SK-N-SH (cell line): Measurements from ENCODE around the gene SERPINB8.

ENCODE experiments used
- GATA2 ChIP-seq: sonication (generic); formaldehyde crosslinking; IDR thresholded peaks from 2 replicates; pipeline ENCODE4 v1.5.0; 2020; ENCODE audit warnings: mild to moderate bottlenecking, missing genetic modification reagents
- MXI1 ChIP-seq: IDR thresholded peaks from 2 replicates; pipeline ENCODE4 v1.6.1; 2012; ENCODE audit warnings: mild to moderate bottlenecking, low read depth, low read length, improper control_type of control experiment
- POLR2AphosphoS5 ChIP-seq: IDR thresholded peaks from 2 replicates; pipeline ENCODE4 v1.6.1; 2012; ENCODE audit warnings: low read depth, low read length
- REST ChIP-seq: IDR thresholded peaks from 2 replicates; pipeline ENCODE4 v1.6.1; 2012; ENCODE audit warnings: mild to moderate bottlenecking, low read depth, low read length, moderate library complexity
- RFX5 ChIP-seq: IDR thresholded peaks from 2 replicates; pipeline ENCODE4 v1.6.1; 2012; ENCODE audit warnings: mild to moderate bottlenecking, improper control_type of control experiment, low read length
- SMC3 ChIP-seq: IDR thresholded peaks from 2 replicates; pipeline ENCODE4 v1.6.1; 2012; ENCODE audit warnings: low read depth, low read length, improper control_type of control experiment
- TAF1 ChIP-seq: IDR thresholded peaks from 2 replicates; pipeline ENCODE4 v1.6.1; 2012; ENCODE audit warnings: low read depth, mild to moderate bottlenecking, low read length, moderate library complexity, borderline replicate concordance
- TEAD4 ChIP-seq: IDR thresholded peaks from 2 replicates; pipeline ENCODE4 v1.4.0; 2012; ENCODE audit warnings: mild to moderate bottlenecking, borderline replicate concordance; ENCODE audit not compliant: insufficient read depth
- YY1 ChIP-seq: IDR thresholded peaks from 2 replicates; pipeline ENCODE4 v1.4.0; 2012; ENCODE audit warnings: low read depth, mild to moderate bottlenecking
- TF ChIP-seq, protein P1 (sequence below): fragments of 200-600 bp; sonication (generic); IDR thresholded peaks from 2 replicates; pipeline ENCODE4 v1.6.1; 2017; ENCODE audit warnings: antibody characterized with exemption, mild to moderate bottlenecking, moderate library complexity

DNA sequence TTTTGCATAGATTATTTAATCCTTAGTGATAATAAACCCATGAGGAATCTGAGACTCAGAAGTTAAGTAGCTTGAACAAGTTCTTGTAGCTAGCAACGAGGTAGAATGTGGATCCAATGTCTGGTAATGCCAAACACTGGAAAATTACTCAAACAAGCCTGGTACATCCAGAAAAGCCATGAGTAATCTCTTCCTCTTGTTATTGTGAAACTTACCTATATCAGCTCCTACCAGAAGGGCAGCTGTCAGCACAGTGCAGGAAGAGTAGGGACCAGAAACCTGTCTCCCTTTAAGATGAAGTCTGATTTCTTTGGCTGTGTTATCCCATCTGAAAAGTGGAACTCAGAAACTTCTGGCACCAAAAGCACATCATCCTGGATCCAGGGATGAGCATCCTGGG lies 7.7 kb upstream of the SERPINB8 start:
- TF ChIP-seq MXI1 (no peak), POLR2AphosphoS5 (no peak), SMC3 (no peak), TEAD4 (no peak), REST (no peak), YY1 (no peak), GATA2 (CRISPR knock-in tag) (no peak), TAF1 (no peak), RFX5 (no peak)
- TF ChIP-seq, protein P1, sequence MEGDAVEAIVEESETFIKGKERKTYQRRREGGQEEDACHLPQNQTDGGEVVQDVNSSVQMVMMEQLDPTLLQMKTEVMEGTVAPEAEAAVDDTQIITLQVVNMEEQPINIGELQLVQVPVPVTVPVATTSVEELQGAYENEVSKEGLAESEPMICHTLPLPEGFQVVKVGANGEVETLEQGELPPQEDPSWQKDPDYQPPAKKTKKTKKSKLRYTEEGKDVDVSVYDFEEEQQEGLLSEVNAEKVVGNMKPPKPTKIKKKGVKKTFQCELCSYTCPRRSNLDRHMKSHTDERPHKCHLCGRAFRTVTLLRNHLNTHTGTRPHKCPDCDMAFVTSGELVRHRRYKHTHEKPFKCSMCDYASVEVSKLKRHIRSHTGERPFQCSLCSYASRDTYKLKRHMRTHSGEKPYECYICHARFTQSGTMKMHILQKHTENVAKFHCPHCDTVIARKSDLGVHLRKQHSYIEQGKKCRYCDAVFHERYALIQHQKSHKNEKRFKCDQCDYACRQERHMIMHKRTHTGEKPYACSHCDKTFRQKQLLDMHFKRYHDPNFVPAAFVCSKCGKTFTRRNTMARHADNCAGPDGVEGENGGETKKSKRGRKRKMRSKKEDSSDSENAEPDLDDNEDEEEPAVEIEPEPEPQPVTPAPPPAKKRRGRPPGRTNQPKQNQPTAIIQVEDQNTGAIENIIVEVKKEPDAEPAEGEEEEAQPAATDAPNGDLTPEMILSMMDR, result no peak
